ENCODE results near the gene LCE6A. TPM values are rescaled to one million over a fixed set of nuclear protein-coding genes. Genes with fewer than 3 reads are reported as not detected.

Gene LCE6A, protein sequence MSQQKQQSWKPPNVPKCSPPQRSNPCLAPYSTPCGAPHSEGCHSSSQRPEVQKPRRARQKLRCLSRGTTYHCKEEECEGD
- total RNA-seq: not detected in 2 replicates

DNA sequence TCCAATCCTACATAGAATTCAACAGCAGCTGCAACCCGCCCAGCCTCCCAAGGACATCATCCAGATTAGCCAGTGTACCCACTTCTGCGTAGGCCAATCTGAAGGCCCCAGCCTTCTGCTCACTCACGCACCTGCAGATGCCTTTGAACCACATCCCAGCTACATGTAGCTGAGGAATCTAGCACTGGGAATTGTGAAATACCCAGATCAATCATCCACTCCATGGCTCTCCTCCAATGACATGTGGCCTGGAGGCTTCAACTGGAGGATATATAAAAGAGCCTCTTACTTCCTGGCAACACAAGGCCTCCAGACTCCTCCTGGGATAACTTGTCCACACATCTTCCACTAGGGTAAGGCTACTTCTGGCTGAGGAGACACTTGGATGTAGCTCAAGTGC lies at the start of gene LCE6A:
LCE6A (plus strand) TSS at position 301 of the 400 bp plus-strand sequence. CDS start 665 bp downstream, outside the sequence.

DNA sequence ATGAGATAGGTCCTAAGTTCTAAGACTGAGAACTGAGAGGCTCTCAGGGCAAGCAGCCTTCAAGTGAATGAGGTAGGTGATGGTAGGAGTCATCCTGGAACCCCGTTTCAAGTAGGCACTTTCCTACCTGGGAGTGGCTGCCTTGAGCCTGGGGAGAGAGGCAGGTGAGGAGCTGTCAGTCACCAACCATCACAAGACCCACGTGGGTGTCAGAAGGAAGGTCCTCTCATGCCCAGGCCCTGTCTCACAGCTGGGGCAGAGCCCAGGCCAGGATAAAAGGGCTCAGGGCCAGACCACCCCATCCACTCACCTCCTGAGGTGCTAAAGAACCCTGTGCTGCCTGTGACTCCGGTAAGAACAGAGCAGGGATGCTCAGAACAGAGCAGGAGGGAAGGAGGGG lies 46.2 kb upstream of the LCE6A start, which contains the start of gene LCE1D:
LCE1D (plus strand) TSS at position 301 of the 400 bp plus-strand sequence. CDS start 1,074 bp downstream, outside the sequence.

DNA sequence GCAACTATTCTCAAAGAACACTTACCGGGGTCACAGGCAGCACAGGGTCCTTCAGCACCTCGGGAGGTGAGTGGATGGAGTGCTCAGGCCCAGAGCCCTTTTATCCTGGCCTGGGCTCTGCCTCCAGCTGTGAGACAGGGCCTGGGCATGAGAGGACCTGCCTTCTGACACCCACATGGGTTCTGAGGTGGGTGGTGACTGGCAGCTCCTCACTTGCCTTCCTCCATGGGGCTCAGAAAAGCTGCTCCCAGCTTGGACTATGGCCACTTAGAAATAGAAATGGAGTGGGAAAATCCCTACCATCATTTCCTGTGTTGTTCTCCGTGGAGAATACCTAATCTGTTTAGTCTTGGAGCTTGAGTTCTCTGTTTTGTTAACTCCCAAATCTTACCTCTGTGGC lies 36.1 kb upstream of the LCE6A start, which contains the start of gene LCE1C:
LCE1C (minus strand) TSS at position 76 of the 400 bp plus-strand sequence. CDS start 1,173 bp downstream, outside the sequence.

DNA sequence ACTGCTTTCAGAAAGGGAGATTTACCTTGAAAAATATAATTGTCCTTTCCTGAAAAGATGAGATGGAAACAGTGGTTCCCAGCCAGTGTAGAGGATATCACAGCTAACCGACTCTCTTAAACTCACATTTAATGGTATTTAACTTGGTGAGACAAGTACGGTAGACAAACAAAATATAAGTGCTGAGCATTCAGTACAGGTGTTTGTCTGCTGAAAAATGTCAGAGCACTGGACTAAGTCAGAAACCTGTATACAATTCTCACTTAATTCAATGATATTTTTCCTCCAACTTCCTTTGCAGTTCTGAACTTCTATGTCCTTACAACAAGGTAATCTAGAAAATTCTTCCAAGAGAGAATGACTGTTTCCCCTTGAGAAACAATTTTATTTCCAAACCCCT lies 31.0 kb upstream of the LCE6A start, which contains the start of gene LCE1B:
LCE1B (plus strand) TSS at position 301 of the 400 bp plus-strand sequence. CDS start 476 bp downstream, outside the sequence.

DNA sequence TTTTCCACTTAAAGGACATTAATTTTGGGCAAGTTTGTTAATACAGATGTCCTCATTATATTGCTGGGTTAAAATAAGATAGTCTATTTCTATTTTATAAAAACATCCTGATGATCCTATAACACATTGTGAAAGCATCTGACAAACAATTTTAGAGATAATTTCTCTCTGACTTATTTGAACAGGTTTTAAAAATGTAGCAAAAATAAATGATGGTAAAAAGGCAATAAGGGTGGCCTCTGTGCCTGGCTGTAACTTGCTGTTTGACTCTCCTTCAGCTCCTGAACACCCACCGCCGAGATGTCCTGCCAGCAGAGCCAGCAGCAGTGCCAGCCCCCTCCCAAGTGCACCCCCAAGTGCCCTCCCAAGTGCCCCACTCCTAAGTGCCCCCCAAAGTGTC lies 15.5 kb upstream of the LCE6A start, which contains the start of gene LCE1A:
LCE1A (plus strand) TSS at position 301 of the 400 bp plus-strand sequence; CDS start at position 301, 0 bp downstream.

DNA sequence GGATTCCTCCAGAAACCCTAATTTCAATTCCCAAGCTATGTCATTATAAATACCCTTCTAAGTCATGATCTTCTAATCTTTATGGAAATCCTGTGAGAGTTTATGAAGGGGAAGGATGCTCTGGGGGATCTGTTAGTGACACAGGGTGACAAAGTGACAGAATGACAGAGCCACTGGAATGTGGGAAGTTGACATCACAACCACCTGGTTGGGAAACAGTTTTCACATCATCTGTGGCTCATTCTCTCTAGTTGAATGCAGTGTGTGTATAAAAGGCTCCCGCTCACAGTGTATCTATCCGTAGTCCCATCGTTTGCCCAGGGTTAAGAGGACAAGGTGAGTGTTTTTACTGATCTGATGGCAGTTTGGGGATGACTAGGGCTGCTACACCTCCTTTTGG lies 17.0 kb downstream of the LCE6A start, which contains the start of gene LCE7A:
LCE7A (plus strand) TSS at position 301 of the 400 bp plus-strand sequence. CDS start 702 bp downstream, outside the sequence.

DNA sequence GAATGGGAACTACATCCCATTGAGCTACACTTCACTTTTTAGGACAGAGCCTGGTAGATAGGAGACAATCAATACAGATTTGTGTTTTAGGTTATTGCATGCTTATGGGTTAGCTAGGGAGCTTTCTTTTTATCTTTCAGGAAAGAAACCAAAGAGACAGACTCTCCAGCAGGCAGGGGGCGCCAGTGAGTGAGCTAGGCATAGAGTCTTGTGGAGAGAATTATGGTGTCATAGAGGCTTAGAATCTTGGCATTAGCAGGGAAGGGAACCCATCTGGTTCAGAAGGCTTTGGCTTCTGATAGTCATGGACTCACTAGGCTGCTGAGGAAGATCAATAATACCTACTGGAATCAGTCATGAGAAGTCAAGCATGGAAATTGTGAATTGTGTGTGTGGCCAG lies 35.4 kb downstream of the LCE6A start, which contains the start of gene SMCP:
SMCP (plus strand) TSS at position 281 of the 400 bp plus-strand sequence. CDS start 6,101 bp downstream, outside the sequence.

Other genes starting within 250 kb of the LCE6A start
- not detected in 2 replicates for gene LCE3C, start 242.6 kb upstream of the LCE6A start, total RNA-seq
- not detected in 2 replicates for gene LCE3B, start 229.0 kb upstream of the LCE6A start, total RNA-seq
- not detected in 2 replicates for gene LCE3A, start 219.8 kb upstream of the LCE6A start, total RNA-seq
- not detected in 2 replicates for gene LCE2D, start 179.5 kb upstream of the LCE6A start, total RNA-seq
- gene LCE2C, start 167.6 kb upstream of the LCE6A start, total RNA-seq: not detected in 2 replicates
- not detected in 2 replicates for gene LCE2B, start 156.7 kb upstream of the LCE6A start, total RNA-seq
- gene LCE2A, start 144.5 kb upstream of the LCE6A start, total RNA-seq: not detected in 2 replicates
- gene LCE4A, start 134.7 kb upstream of the LCE6A start, total RNA-seq: not detected in 2 replicates
- not detected in 2 replicates for gene KPRP, start 84.8 kb upstream of the LCE6A start, total RNA-seq
- gene LCE1F, start 67.7 kb upstream of the LCE6A start, total RNA-seq: not detected in 2 replicates
- not detected in 2 replicates for gene LCE1E, start 56.6 kb upstream of the LCE6A start, total RNA-seq
- gene LCE1D, start 46.1 kb upstream of the LCE6A start, total RNA-seq: not detected in 2 replicates
- gene LCE1C, start 36.2 kb upstream of the LCE6A start, total RNA-seq: not detected in 2 replicates
- not detected in 2 replicates for gene LCE1B, start 30.9 kb upstream of the LCE6A start, total RNA-seq
- not detected in 2 replicates for gene LCE1A, start 15.4 kb upstream of the LCE6A start, total RNA-seq
- gene LCE7A, start 17.1 kb downstream of the LCE6A start, total RNA-seq: not detected in 2 replicates
- not detected in 2 replicates for gene SMCP, start 35.5 kb downstream of the LCE6A start, total RNA-seq
- not detected in 2 replicates for gene IVL, start 65.7 kb downstream of the LCE6A start, total RNA-seq
- not detected in 2 replicates for gene SPRR5, start 104.3 kb downstream of the LCE6A start, total RNA-seq
- gene SPRR4, start 127.8 kb downstream of the LCE6A start, total RNA-seq: not detected in 2 replicates
- gene SPRR1A, start 141.2 kb downstream of the LCE6A start, total RNA-seq: not detected in 2 replicates
- not detected in 2 replicates for gene SPRR3, start 158.9 kb downstream of the LCE6A start, total RNA-seq
- gene SPRR1B, start 188.3 kb downstream of the LCE6A start, total RNA-seq: not detected in 2 replicates
- gene SPRR2D, start 198.3 kb downstream of the LCE6A start, total RNA-seq: not detected in 2 replicates
- not detected in 2 replicates for gene SPRR2A, start 214.7 kb downstream of the LCE6A start, total RNA-seq
- gene SPRR2B, start 228.8 kb downstream of the LCE6A start, total RNA-seq: not detected in 2 replicates